HG02623 (cell line): ENCODE data around the gene RAB40B.
"Not testable (repeated sequence)": the region's sequence is repeated elsewhere in the genome, so short reads cannot be mapped to it uniquely, and the experiment has no call there.

Source experiments
- ATAC-seq: cut with Tn5 transposase; IDR thresholded peaks from one replicate; pipeline ENCODE4 v1.9.1; 2021; ENCODE audit warnings: moderate library complexity; ENCODE audit not compliant: unreplicated experiment

Gene RAB40B, protein sequence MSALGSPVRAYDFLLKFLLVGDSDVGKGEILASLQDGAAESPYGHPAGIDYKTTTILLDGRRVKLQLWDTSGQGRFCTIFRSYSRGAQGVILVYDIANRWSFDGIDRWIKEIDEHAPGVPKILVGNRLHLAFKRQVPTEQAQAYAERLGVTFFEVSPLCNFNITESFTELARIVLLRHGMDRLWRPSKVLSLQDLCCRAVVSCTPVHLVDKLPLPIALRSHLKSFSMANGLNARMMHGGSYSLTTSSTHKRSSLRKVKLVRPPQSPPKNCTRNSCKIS

DNA sequence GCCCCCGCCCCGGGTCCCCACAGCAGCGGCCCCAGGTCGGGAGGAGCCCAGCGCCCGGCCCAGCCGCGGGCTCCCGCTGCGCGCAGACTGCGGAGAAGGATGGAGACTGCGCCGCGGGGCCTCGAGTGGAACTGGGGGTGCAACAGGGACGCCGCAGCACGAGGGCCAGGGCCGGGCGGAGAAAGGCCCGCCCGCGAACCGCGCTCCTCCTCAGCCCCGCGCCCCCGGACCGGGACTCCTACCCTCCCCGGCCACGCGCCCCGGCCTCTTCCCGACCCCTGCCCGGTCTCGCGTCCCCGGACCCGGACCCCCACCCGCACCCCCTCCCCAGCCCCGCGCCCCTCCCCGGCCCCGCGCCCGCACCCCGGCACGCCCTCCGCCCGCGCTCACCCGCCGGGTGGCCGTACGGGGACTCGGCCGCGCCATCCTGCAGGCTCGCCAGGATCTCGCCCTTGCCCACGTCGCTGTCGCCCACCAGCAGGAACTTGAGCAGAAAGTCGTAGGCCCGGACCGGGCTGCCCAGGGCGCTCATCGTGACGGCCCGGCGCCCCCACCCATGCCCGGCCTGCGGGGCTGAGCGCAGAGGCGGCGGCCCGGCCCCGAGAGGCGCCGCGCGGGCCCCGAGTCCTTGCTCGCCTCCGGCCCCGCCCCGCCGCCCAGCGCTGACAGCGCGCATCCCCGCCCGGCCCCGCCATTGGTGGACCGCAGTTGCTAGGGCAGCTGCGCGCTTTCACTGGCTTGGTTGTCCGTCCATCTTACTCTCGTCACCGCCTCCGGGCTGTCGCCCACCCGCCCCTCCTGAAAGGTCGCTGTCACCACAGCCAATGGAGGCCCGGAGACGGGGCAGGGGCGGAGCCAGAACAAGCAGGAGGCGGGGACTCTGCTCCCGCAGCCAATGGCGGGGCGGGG is at the start of gene RAB40B:
RAB40B (minus strand) TSS at position 634 of the 909 bp plus-strand sequence; CDS start at position 532, 102 bp downstream.
- ATAC-seq: peak; percentile 93

DNA sequence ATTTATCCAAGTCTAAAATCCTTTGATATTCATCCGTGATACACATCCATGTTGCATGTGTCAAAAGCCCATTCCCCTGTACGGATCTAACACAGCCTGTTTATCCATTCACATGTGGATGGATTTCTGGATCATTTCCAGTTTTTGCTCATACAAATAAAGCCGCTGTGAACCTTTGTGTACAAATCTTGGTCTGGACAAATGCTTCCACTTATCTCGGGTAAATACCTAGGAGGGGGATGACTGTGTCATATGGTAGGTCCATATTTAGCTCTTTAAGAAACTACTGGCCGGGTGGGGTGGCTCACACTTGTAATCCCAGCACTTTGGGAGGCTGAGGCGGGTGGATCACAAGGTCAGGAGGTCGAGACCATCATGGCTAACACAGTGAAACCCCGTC is 47.0 kb upstream of the RAB40B start:
- no peak for ATAC-seq

DNA sequence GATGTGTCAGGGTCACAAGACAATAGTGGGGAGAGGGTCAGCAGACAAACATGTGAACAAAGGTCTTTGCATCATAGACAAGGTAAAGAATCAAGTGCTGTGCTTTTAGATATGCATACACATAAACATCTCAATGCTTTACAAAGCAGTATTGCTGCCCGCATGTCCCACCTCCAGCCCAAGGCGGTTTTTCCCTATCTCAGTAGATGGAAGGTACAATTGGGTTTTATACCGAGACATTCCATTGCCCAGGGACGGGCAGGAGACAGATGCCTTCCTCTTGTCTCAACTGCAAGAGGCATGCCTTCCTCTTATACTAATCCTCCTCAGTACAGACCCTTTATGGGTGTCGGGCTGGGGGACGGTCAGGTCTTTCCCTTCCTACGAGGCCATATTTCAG is 46.2 kb upstream of the RAB40B start:
- ATAC-seq: not testable (repeated sequence)

DNA sequence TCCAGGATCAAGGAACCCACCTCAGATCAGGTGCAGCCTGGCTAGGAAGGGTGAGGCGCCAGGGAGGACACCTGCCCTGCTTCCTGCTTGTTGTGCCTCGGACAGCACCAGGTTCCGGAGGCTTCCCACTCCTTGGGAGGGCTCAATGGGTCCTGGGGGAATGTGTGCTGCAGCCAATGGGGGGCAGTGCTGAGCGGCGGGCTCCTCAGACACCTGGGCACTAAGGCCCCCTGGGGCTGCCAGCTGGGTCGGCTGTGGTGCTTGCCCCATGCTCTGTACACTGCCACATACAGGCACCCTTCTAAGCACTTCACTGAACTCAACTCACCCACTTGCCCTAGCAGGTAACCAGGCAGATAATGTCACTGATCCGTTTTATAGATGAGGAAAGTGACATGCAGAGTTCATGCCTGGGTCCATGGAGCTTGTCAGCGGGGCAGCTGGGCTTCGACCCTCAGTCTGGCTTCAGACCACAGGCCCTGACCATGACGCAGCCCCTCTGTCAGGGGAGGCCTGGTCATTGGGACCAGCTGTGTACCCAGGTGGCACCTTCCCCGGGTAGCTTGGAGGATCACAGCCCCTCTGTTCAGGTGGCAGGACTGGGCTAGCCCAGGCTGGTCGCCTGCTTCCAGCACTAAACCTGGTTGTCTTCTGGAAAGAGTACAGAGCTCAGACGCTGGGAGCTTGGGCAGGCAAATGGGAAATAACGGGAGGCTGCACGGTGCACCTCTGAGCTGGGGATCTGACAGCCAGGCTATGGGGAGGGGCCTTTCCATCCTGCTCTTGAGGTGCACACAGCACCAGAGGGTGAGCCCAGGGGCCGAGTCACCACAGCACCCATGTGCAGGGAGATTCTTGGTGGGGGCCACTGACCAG is 45.1 kb upstream of the RAB40B start:
- ATAC-seq: no peak

DNA sequence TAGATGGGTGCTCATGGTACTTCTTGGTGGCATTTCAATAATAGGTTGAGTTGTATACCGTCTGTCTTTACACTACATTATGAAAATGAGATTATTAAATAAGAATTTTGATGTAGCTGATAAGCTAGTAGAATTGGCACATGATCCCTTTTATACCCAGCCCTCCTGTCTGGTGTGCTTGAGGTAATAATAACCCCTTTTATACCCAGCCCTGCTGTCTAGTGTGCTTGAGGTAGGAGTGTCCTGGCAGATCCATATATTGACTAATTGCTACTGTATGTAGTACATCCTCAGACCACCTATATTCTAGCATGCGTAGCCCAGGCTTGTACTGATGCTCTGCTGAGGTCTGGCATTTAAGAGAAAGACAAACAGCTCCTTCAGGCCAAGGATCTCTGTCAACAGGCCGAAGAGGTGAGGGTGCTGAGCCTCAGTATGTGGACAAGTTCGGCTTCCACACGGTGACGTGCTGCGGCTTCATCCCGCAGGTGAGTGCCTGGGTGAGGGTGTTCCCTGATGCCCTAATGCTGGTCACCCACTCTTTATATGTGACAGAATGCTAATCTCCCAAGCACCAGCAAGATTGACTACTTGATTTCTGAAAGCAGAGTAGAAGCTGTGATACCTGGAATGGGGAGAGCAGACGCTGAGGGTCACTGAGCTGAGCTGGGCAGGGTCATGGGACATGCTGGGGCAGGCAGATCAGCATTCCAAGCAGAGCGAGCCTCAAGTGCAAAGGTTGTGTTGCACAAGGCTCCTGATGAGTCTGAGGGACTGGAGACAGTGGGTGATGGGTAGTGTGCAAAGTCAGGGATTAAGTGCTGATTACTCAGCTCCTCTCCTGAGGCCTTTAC is 42.6 kb upstream of the RAB40B start:
- no peak for ATAC-seq

DNA sequence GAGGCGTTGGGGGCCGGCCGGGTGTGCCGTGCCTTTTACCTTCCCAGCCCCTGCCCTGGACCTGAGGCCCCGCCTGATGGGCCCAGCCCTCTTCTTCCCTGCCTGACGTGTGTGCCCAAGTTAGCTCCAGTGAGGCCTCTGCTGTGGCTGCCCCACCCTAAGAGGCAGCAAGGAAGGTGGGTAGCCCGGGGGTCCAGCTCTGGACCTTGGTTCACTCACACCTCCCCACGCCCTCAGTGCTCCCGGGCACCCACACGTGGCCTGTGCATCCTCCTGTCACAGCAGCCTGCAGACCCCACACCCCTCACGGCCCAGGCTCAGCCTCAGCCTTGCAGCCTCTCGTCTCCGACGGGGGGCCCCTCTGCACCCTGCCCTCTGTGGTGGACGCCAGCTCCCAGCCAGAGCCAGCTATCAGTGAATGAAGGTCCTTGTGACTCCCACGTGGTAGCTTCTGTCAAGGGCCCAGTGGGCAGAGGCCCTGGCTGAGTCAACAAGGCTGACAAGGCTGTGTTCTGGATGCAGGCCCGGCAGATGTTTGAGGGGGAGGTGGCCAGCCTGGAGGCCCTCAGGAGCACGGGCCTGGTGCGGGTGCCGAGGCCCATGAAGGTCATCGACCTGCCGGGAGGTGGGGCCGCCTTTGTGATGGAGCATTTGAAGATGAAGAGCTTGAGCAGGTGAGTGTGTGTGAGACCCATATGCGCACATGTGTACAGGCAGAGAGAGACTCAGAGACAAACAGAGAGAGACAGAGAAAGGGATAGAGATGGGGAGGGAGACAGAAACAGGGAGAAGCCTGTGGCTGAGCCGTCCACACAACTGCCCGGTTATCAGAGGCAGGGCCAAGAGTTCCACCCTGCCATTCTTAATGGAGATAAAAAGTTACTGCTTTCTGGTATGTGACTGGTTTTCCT is 39.7 kb upstream of the RAB40B start:
- ATAC-seq: no peak

DNA sequence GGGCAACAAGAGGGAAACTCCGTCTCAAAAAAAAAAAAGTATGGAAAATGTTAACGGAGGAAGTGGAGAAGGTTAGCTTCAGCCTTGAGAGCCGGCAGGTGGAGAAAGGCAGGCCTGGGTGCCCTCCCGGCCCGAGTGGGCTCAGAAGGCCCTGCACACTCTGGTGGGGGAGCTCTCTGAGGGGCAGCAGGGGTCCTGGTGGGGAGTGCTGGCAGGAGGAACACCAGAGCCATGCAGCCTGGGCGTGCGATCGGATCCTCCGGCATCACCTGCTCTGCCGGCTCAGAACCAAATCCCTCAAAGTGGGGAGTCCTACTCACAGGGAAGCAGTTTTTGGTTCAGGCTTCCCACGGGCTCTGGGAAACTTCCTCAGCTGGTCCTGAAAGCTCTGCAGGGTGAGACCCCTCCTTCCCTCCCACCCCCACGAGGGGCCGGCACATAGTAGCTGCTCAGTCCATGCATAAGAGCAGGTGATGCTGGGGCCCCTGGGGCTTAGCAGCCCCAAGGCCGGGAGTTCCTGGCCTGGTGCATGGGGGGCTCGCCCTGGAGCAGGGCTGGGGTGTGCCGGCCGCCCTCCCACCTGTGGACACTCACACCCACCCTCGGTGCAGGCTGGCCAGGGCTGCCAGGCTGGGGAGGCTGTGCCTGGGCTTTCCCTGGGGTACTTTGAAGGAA is 38.1 kb upstream of the RAB40B start:
- ATAC-seq: no peak

DNA sequence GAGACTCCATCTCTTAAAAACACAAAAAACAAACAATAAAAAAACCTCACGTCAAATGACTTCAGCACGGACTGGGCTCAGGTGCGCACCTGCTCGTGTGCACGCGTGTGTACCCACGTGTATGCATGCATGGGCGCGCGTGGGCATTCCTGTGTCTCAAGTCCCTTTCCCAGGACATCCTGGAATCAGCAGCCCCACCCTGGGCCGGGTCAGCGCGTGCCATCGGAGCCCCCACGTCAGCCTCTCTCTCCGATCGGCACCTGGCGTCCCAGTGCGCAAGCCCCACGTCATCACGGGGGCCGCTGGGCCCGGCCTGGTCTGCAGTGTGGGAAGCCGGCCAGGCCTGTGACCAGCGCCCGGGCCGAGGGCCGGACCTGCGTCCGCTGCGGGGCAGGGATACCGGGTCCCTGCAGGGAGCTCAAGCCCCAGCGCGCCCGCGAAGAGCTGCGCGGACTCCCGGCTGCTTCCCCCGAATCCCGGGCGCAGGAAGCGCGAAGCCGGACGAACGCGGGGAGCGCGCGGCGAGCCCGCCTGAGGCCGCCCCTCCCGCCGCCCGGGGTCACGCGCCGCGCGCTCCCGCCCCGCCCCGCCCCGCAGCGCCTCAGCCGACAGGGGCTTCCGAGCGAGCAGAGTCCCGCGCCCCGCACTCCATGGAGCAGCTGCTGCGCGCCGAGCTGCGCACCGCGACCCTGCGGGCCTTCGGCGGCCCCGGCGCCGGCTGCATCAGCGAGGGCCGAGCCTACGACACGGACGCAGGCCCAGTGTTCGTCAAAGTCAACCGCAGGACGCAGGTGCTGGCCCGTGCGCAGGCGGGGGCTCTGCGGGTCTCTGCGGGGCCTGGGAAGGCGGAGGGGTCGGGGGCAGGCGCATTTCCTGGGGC is 36.7 kb upstream of the RAB40B start, which contains the start of gene FN3K:
FN3K (plus strand) TSS at position 629 of the 880 bp plus-strand sequence; CDS start at position 651, 22 bp downstream.
- no peak for ATAC-seq

DNA sequence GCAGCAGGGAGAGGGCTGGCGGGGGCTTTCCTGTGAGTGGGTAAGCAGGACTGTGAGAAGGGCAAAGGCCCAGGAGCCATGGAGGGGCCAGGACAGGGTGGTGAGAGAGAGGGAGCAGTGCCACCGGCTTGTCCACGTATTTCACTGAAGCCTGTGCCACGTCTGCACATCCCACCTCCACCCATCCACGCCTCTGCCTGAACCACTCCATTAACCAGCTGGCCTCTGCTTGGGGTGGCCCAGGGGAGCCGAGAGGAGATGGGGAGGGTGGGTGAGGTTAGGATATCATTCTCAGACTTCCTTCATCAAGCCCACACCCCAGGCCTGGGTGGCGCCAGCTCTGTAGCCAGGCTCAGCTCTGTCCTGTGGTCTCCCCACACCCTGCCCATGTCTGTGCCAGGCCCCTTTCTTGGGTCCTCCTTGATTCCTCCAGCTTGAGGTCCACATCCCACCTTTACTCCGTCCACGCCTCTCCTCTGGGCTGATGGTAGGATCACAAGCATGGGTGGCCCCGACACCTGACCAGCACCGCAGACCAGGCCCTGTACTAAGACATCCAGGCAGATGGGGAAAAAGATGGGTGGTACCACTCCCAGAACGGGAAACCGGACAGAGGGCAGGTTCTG is 33.7 kb upstream of the RAB40B start:
- ATAC-seq: no peak

DNA sequence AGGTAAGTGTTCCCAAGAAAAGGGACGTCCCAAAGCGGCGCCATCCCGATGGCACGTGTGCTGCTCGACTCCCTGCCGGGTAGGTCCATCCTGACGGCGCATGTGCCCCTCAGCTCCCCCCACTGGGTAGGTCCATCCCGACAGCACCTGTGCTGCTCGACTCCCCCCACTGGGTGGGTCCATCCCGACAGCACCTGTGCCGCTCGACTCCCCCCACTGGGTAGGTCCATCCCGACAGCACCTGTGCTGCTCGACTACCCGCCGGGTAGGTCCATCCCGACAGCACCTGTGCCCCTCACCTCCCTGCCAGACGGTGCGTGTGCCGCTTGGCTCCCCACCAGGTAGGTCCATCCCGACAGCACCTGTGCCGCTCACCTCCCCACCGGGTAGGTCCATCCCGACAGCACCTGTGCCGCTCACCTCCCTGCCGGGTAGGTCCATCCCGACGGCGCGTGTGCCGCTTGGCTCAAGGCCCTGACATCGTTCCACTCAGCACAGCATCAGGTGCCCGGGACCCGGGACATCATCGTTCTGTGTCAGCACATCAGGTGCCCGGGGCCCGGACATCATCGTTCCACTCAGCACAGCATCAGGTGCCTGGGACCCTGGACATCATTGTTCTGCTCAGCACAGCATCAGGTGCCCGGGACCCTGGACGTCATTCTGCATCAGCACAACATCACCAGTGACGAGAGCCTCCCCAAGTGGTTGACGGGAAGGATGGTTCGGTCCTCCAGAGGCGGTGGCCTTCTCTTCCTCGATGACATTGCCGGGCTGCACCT is 31.2 kb upstream of the RAB40B start:
- ATAC-seq: no peak

DNA sequence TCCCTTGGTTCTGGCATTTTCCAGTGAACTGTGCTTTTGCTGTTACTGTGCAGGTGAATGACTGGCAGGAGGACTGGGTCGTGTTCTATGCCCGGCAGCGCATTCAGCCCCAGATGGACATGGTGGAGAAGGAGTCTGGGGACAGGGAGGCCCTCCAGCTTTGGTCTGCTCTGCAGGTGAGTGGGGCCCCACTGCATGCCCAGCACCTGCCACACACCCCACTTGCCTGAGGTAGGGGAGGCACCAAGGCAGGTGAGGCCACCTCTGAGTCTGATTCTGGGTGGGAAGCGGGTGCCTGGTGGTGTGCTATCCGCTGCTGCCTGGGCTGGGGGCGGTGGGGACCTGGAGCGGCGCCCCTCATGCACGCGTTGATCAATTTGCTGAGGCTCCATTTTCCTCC is 27.9 kb upstream of the RAB40B start:
- no peak for ATAC-seq

DNA sequence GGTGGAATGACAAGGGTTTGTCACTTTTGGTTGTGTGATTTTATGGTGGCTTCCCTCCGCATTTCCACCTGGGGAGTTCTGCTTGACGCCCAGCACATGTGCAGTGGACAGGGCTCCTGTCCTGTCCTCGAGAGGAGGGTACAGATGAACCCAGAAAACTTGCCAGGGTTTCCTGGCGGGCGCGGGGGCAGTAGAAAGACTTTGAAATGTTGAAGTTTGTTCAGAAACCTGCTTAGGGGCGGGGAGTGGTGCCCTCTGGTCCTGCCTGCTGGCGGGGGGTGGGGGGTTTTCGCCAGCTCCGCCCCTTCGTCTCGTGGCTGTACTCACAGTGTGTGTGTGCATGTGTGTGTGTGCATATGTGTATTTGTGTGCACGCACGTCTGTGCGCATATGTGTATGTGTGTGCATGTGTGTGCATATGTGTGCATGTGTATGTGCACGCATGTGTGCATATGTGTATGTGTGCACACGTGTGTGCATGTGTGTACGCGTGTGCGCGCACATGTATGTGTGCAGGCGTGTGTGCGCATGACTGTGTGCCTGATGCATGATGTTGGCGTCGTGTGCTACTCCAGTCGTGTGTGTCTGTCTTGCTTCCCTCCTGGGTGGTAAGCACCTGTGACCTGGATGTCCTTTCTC is 24.8 kb upstream of the RAB40B start:
- ATAC-seq: no peak

DNA sequence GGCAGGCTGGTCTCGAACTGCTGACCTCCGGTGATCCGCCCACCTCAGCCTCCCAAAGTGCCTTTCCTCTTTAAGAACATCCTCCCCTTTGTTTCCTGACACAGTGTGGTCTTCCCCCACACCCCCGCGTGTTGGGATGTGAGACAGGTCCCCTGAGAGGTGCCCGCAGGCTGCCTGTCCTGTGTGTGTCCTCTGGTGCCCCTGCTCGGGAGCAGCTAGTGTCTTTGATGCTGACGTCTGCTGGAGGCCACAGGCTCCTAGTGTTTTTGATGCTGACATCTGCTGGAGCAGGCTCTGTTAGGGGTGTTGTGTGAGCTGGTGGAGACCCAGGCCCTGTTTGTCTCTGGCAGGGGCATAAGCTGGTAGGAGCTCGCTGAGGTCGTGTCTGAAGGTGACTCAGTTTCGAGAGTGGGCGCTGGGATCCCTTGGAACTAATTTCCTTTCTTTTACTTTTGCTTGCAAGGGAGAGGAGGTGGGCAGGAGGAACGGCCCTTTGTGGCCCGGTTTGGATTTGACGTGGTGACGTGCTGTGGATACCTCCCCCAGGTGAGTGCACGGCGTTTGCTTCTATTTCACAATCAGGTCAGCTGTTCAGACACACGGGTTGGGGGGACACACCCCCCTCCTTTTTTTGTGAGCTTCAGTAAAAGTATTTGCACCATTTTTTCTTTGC is 24.0 kb upstream of the RAB40B start:
- no peak for ATAC-seq

DNA sequence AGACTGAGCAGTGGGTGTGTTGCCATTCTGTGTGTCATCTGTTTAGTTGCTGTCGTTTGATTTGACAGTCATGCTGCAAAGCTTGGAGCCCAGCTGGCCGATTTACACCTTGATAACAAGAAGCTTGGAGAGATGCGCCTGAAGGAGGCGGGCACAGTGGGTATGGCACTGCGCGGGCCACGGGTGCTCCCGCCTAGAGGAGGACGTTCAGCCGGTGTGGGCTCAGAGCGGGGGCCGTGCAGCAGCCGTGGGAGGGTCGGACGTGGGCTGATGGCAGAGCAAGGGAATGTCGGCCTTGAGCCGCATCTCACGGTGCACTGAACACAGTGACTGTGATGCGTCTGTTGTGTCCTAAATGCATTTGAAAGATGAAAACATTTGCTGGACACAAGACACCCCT is 21.7 kb upstream of the RAB40B start:
- no peak for ATAC-seq

DNA sequence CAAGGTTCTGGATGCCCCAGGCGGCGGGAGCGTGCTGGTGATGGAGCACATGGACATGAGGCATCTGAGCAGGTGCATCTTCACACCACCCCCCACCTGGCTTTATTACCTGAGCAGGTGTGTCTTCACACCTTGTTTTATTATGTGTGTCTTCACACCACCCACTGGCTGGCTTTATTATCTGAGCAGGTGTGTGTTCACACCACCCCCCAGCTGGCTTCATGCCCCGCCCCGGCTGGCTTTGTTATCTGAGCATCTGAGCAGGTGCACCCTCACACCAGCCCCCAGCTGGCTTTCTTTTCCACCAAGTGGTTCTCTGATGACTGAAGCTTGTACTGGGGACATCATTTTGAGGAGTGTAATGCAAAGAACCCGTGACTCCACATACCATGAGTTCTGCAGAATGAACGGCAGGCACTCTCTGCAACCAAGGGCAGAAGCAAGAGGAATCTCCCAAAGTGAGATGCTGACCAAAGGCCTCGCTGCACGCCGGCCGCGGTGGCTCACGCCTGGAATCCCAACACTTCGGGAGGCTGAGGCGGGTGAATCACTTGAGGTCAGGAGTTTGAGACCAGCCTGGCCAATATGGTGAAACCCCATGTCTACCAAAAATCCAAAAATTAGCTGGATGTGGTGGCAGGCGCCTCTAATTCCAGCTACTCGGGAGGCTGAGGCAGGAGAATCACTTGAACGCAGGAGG is 20.6 kb upstream of the RAB40B start:
- ATAC-seq: no peak
